ENCODE results near the gene PAQR5.
A peak's percentile ranks its signal among the peaks of the same experiment; 100 is the strongest.

DNA sequence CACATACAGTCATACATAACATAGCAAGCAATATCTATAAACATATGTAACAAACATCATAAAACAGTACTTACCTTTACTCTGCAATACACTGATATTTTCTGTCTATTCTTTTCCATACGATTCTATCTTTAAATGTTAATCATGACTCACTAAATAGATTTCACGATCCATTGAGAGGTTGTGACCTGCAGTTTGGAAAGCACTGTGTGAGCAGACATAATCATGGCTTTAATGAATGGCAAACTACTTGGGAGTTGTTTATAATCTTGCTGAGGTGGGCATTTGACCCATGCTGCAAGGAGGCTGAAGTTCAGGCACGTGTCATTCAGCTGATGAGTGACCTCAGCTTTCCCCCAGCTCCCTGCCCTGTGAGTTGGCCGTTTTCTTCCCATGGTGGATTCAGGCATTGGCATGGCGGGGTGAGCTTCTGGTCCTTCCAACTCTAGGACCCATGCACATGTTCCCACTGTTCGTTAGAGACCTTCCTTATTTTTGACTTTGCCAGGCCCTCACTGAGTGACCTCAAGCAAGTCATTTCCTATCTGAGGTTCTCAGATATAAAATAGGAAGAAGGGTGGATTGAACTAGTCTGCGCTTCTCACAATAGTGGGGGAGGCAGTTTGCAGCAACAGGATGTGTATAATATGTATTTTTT is 41.7 kb downstream of the PAQR5 start:
- no peak for TF ChIP-seq EZH2 (IDR thresholded peaks at IDR 0.05; ENCODE audit: borderline replicate concordance, low read depth, low read length, severe bottlenecking)
- TF ChIP-seq, protein P1, sequence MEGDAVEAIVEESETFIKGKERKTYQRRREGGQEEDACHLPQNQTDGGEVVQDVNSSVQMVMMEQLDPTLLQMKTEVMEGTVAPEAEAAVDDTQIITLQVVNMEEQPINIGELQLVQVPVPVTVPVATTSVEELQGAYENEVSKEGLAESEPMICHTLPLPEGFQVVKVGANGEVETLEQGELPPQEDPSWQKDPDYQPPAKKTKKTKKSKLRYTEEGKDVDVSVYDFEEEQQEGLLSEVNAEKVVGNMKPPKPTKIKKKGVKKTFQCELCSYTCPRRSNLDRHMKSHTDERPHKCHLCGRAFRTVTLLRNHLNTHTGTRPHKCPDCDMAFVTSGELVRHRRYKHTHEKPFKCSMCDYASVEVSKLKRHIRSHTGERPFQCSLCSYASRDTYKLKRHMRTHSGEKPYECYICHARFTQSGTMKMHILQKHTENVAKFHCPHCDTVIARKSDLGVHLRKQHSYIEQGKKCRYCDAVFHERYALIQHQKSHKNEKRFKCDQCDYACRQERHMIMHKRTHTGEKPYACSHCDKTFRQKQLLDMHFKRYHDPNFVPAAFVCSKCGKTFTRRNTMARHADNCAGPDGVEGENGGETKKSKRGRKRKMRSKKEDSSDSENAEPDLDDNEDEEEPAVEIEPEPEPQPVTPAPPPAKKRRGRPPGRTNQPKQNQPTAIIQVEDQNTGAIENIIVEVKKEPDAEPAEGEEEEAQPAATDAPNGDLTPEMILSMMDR (IDR thresholded peaks at IDR 0.05; ENCODE audit: extremely low read depth in 1 of 2, insufficient read depth in 1 of 2, low read depth in 1 of 2, low read length in 2 of 2), result no peak
- no peak for TF ChIP-seq POLR2A (IDR thresholded peaks at IDR 0.05; ENCODE audit: low read depth, low read length)
- TF ChIP-seq GATA2 (IDR thresholded peaks at IDR 0.05; ENCODE audit: insufficient read depth, insufficient read length, low read depth, low read length), result peak; percentile 45
- TF ChIP-seq MAX (IDR thresholded peaks at IDR 0.05; ENCODE audit: insufficient read depth, insufficient read length), result no peak
- TF ChIP-seq JUN (IDR thresholded peaks at IDR 0.05; ENCODE audit: borderline replicate concordance, insufficient read depth, insufficient read length, low read depth), result no peak
- no peak for TF ChIP-seq POLR2AphosphoS5 (IDR thresholded peaks at IDR 0.05; ENCODE audit: insufficient read depth, low read depth, low read length)
- no peak for TF ChIP-seq MYC (IDR thresholded peaks at IDR 0.05; ENCODE audit: low read depth, low read length)
- TF ChIP-seq FOS (IDR thresholded peaks at IDR 0.05; ENCODE audit: borderline replicate concordance, insufficient read depth, low read length), result peak; percentile 22

All from endothelial cell of umbilical vein (primary cell).